Fibroblast of skin of right biceps (primary cell): Measurements from ENCODE around the gene ETF1.

Experiments
- DNase-seq: peaks from one replicate; pipeline ENCODE4 v3.0.0-alpha.2; 2013

The ETF1 gene

DNA sequence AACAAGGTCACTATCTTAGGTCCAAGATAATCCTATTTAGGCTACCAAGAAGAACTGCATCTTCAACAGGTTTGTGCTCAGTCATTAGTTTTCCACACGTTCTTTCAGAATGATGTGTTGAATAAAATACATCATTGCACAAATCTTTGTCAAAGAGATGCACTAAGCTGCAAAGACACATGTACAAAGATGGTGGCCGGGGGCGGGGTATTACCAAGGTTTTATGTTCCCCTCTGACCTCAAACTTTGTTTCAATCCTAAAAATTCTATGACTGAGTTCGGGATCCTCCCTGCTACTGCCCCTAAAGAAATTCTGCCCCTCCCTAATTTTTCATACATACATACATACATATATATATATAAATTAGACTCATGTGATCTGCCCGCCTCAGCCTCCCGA, 17.9 kb upstream of the ETF1 start:
- DNase-seq: no peak

DNA sequence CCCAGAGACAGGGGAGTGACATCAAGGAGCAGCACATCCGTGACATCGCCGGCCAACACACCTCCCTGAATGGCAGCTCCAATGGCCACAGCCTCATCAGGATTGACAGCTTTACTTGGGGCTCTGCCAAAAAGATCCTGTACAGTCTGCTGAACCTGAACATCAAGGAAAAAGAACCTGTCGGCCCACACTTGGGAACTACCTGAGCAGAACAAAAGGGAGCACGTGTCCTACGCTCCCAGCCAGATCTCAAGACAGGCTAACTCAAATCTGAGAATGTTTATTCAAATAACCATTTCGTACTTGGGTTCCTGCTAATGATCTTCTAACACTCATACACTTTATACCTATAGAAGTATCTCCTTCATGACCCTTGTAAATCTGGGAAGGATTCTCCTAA, 16.9 kb upstream of the ETF1 start:
- no peak for DNase-seq

DNA sequence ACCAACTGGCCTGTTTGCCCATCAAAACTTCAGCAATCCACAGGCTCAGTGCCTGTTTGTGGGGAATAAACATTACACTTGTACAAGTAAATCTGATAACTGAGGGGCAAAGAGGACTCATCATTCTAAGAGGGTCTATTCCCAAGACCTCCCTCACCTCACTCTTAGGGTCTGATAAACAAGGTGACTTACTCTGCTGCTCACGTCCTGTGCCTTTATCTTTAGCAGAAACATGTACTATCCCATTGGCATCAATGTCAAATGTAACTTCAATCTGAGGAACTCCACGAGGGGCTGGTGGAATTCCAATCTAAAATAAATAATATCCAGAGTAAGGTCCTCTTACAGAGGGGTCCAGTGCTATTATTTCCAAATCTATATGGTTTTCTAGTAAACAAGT, 14.6 kb upstream of the ETF1 start:
- DNase-seq: no peak

DNA sequence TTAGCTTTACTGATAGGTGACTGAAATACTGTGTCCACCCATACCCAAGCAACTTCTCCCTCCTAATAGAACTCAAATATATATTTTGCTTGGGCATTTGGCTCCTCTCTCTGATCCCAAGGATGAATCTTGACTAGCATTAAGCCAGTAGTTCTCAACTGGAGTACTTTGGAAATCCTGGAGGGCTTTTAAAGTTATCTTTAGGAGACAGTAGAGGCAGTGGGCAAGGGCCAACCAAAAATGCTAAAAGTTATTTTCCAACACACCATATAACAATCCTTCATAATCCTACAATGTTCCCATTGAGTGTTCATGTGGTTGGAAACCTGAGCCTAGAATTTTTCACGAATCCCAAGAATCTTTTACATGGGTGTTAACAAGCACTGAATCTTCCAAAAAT, 11.1 kb upstream of the ETF1 start:
- DNase-seq: no peak

DNA sequence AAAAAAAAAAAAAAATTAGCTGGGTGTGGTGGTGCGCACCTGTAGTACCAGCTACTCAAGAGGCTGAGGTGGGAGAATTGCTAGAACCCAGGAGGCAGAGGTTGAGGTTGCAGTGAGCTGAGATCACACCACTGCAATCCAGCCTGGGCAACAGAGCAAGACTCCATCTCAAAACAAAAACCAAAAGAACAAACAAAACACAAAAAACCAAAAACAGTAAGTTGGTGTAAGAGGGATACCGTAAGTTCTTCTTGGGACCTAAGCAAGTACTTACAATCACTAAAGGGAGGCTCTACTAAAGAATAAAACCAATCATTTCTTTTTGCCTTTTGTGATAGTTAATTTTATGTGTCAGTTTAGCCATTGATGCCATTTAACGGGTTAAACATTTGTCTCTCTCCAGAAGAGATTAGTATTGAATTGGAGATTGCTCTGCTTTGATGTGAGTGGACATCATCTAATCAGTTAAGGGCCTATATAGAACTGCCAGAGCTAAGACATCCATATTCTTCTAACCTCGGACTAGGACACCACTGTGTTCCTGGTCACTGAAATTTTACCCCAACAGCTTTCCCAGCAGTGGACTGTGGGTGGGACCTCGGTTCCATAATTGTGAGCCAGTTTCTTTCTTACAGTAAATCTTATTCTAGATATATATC, 10.5 kb upstream of the ETF1 start:
- no peak for DNase-seq

- DNase-seq: no peak
These were observed 9.6 kb upstream of the ETF1 start for GRCh38 chr5:138552657-138553056.

- DNase-seq: no peak
These were observed 6.4 kb upstream of the ETF1 start for GRCh38 chr5:138549414-138549813.

- no peak for DNase-seq
These were observed 3.0 kb upstream of the ETF1 start for GRCh38 chr5:138545919-138546562.

- DNase-seq: peak; percentile 31
These were observed 1.4 kb upstream of the ETF1 start for GRCh38 chr5:138544181-138545134.

DNA sequence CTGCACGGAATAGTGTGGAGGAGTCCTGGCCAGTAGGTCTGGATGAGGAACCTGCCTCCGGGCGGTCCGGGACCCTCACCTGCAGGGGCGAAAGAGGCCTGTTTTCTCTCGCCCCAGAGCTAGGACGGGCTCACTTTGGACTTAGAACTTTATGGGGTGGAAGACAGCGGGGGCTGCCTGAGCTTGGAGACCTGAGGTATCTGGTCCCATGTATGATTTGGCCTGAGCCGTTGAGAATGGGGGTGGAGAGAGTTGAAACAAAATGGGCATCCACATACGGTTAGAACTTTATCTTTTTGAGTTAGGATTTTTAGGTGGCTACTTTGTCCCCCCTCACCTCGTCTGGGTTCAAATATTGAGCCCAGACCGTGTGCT, 681 bp upstream of the ETF1 start:
- no peak for DNase-seq

- DNase-seq: no peak
These were observed 668 bp downstream of the ETF1 start for GRCh38 chr5:138542180-138542955.

DNA sequence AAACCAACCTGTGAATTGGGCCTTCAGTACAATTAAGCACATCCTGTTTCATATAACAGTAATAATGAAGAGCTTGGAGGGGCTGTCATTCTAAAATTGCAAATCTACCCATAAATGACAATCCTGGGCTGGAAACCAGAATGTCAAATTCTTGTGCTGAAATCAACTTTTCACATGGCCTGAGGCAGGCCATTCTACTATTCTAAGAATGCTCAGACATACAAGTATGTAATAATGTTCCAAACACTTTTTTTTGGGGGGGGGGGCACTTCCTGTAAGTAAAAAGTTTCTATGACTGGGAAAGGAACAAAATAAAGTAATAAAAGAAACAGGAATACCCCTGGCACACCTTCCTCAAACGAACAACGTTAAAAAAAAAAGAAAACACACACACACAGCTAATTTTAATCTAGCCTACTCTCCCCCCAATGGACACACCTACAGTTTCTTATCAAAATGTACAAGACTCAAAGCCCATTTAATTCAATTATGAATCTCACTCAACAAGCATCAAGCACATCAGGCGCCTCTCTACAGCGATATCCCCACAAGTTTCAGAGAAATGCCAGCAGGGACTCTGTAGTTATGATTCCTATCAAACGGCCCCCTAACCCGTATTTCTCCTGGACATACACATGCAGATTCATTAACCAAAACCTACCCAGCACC, 1.4 kb downstream of the ETF1 start:
- DNase-seq: peak; percentile 13

DNA sequence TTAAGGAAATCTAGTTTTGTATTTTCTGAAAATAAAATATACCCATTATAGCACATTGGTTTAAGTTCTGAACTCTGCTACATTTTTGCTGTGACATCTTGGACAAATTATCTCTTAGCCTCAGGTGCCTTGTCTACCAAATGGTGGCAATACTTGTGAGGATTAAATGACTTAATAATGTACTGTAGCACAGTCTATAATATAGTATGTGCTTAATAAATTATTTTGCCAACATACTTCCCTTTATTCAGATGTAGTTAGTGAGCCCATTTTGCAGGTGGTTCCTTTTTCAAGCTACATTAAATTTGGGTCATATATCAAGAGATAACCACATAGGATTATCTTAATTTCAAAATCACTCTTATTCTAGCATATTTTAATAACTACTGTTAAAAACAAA, 3.2 kb downstream of the ETF1 start:
- no peak for DNase-seq

GRCh38 chr5:138538943-138539627, 4.0 kb downstream of the ETF1 start:
- DNase-seq: no peak

DNA sequence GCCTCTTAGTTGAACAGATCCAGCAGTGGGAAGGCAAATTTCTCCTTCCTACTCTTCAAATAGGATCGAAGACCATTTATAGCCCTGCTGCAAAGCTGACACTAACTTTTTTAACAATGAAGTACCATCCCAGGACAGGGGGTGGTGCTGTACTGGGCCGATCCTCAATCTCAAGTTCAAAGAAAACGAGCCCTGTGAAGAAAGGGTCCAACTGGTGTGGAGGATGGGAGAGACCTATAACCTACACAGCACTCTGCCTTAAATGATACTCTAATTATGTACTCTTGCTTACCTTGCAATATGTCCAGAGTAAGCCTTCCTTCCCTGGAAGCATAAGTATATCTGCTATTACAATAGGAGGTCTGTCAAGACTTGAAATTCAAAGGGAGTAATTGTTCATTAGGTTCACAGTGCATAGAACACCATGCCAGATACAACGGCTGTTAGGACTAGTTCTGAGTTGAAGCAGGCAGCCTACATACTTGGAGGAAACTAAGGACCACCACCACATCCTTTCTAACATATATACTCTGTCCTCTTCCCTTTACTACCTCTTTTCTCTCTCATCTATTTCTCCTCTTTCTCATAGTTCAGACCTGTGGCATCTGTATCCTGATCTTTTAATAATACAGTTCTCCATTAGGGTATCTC, 6.2 kb downstream of the ETF1 start:
- DNase-seq: no peak

DNA sequence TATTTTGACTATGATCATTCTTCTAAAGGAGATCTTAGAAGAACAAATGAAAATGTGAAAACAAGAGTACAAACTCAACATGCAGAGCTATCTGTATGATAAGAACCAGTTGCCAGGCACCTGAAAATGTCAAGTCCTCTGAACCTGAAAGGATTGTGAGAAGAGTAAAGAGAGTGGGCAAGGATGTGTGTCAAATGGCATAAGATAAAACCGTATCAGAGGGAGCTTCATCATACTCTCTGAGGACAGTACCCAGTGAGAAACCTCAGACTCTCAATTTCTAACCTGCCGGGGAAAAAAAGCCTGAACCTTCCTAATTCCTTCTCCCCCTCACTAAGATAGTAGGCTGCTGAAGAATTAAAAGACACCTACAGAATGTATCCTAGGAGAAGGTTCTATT, 6.8 kb downstream of the ETF1 start:
- DNase-seq: no peak

GRCh38 chr5:138533973-138534941, 8.8 kb downstream of the ETF1 start:
- no peak for DNase-seq

- DNase-seq: no peak
These were observed 13.2 kb downstream of the ETF1 start for GRCh38 chr5:138529812-138530211.

GRCh38 chr5:138528744-138529469, 14.1 kb downstream of the ETF1 start:
- DNase-seq: no peak
